Cerebellar nuclear complex (tissue), 1 donor: ENCODE data around the gene PPP2R5C.
"Not testable (repeated sequence)": the region's sequence is repeated elsewhere in the genome, so short reads cannot be mapped to it uniquely, and the experiment has no call there.

Experiments used
- DNase-seq, 2 experiments: peaks; one replicate each; lab custom pipeline; 2025; lab: John Stamatoyannopoulos, UW

Gene PPP2R5C

GRCh38 chr14:101727611-101728366, 33.7 kb upstream of the PPP2R5C start:
- no peak for DNase-seq

- no peak for DNase-seq
These were observed 33.2 kb upstream of the PPP2R5C start for GRCh38 chr14:101728367-101728742.

- DNase-seq, result no peak
These were observed 32.1 kb upstream of the PPP2R5C start for GRCh38 chr14:101729382-101729781.

DNA sequence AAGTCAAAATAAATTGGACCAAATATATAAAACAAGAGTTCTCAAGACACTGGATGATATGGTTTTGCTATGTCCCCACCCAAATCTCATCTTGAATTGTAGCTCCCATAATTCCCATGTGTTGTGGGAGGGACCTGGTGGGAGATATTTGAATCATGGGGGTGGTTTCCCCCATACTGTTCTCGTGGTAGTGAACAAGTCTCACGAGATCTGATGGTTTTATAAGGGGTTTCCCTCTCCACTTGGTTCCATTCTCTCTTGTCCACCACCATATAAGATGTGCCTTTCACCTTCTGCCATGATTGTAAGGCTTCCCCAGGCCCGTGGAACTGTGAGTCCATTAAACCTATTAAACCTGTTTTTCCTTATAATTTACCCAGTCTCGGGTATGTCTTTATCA, 31.4 kb upstream of the PPP2R5C start:
- not testable (repeated sequence) for DNase-seq

DNA sequence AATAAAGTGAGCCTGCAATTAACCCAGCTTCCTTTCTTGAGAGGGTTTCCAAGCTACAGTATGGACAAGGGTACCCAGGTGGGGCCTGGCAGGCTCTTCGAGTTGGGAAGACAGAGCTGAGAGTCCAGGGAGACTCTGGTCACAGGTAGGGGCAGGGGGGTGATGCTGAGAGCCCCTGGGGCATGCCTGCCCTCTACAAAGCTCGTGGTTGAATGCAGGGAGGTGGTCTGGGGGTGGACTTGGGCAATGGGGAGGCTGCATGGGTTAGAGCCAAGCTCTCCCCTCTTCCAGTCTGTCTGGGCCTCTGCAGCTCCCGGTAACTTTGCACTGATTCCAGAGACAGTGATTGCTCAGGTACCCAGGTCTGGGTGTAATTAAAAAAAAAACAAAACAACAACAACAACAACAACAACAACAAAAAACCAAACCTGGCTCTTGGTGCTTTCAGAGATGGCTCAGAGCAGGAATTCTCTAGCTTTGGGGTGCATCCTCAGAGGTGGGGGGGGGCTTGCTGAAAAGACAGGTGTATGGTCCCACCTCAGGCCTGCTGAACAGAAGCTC, 30.8 kb upstream of the PPP2R5C start:
- DNase-seq, result no peak

GRCh38 chr14:101731187-101732080, 30.1 kb upstream of the PPP2R5C start:
- peak; percentile 7 to 42 for DNase-seq

DNA sequence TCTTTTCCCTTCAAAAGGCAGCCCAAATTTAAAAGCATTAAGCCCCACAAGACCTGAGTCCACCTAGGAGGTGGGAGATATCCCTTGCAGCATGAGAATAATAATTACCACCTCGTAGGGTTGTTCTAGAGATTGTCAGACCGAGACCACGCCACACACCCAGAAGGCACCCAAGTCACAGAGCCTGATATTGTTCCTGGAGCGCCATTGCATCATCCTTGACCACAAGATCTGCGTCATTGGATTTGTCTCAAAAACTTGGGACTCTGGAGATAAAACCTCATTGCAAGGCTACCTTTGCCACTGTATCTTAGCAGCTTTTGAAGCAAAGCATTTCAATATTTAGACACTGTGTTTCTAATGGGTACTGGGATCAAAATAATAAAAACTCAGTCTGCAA, 29.4 kb upstream of the PPP2R5C start:
- no peak for DNase-seq

DNA sequence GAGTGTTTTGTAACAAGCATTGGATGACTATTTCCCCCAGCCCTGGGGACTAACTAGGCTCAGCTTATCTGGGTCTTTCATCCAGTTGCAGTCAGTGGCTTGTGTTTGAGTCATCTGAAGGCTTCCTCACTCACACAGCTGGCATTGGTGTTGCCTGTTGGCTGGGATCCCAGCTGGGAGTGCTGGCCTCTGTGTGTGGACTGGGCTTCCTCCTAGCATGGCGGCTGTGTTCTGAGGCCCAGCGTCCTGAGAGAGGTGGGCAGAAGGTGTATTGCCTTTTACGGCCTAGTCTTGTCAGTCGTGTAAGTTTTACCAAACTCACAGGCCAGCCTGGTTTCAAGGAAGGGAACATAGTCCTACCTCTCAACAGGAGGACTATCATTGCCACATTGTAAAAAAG, 28.3 kb upstream of the PPP2R5C start:
- no peak for DNase-seq

- DNase-seq, result no peak
These were observed 27.2 kb upstream of the PPP2R5C start for GRCh38 chr14:101734246-101734847.

DNA sequence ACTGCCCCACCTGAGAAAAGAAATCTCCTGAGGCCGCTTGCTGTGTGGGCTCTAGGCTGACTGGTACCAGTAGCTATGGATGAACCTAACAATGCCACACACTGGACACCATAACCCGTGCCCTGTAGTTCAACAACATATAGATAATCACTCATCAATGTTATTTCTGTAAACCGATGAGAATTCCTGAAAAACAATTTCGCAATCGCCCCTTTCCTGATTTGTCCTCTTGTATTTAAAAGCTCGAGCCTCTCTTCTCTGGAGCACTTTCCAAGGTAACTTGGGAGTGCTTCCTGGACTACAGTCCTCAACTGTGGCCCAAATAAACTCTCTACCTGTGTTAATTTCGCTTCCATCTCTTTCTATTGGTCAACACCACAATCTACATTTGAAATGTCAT, 26.1 kb upstream of the PPP2R5C start:
- no peak for DNase-seq

DNA sequence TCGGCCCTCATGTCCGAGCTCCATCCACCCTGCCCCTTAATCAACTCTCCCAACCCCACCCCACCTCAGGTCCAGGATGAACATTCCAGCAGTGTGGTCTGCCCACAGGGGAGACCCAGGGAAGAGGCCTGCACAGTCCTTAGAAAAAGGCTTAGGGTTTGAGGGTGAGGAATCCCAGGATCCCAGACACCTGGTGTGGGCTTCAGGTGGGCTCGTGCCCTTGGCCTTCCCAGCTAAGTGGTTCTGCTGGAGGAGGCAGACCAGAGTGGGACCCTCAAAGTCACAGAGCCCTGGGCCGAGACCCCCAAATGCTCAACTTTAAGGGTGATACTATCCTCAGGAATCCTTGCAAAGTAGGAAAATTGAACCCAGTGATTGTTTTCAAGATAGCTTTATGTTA, 25.4 kb upstream of the PPP2R5C start:
- DNase-seq, result no peak

GRCh38 chr14:101736585-101736984, 24.9 kb upstream of the PPP2R5C start:
- no peak for DNase-seq

DNA sequence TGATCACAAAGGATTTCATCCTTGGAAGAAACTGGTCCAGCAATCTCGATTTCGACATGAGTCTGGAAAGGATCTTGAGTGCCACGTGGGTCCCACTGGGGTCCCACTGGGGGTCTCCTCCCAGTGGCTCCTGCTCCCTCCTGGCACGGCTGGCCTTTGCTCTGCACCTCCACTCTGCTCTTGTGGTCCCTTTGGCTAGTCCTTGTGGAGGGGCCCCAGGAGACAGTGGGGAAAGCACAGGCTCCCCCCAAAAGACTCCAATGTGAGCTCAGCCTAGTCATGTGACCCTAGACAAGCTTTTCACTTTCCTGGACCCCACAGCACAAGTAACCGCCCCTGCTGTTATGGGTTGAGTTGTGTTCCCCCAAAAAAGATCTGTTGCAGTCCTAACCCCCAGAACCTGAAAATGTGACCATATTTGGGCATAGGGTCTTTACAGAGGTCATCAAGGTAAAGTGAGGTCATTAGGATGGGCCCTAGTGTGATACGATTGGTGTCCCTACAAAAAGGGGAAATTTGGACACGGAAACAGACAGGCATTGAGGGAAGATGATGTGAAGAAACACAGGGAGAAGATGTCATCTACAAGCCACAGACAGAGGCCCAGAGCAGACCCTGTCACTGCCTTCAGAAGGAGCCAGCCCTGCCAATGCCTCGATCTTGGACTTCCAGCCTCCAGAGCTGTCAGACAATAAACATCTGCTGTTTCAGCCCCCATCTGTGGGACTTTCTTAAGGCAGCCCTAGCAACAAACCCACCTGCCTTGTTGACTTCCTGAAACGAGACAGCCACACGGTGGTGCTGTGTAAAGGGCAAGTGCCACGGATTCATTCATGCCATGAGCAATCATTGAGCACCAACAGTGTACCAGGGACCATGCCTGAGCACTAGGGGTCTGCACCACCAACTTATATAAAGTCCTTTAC, 23.8 kb upstream of the PPP2R5C start:
- no peak for DNase-seq

GRCh38 chr14:101738703-101739320, 22.7 kb upstream of the PPP2R5C start:
- no peak for DNase-seq

DNA sequence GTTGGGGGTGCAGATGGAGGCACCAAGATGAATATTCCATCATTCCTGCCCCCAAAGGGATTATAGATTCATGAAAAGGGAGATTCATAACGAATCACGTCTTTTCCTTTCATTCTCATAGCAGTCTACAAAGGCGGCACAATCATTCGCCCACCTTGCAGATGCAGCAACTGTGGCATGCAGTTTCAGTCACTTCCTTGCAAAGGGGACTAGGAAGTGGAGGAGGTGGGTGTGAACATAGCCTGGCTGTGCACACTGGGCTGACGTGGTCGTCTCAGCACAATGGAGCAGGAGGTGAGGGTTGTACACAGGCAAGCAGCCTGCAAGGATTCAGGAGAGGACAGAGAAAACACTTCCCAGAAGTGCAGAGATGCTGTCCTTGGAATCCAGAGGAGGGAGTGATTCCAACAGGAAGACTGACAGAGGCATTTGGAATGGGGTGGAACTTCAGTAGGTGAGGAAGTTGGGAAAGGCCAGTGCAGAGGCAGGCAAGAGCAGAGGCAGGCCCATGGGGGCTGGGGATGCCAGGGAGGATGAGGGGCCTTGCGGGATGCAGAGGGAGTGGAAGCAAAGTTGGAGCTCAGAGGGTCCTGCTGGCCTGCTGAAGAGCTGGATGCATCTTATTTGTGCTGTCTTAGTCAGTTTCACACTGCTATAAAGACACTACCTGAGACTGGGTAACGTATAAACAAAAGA, 21.9 kb upstream of the PPP2R5C start:
- DNase-seq, result no peak

DNA sequence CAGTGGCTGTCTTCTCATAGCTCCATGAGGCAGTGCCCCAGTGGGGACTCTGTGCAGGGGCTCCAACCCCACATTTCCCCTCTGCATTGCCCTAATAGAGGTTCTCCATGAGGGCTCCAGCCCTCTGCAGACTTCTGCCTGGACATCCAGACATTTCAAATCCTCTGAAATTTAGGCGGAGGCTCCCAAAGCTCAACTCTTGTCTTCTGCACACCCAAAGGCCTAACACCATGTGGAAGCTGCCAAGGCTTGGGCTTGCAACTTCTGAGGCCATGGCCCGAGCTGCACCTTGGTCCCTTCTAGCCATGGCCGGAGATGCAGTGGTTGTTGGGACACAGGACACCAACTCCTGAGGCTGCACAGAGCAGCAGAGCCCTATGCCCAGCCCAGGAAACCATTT, 20.5 kb upstream of the PPP2R5C start:
- DNase-seq, result no peak

- DNase-seq, result no peak
These were observed 17.8 kb upstream of the PPP2R5C start for GRCh38 chr14:101743701-101744100.

- not testable (repeated sequence) for DNase-seq
These were observed 17.1 kb upstream of the PPP2R5C start for GRCh38 chr14:101744382-101744781.

DNA sequence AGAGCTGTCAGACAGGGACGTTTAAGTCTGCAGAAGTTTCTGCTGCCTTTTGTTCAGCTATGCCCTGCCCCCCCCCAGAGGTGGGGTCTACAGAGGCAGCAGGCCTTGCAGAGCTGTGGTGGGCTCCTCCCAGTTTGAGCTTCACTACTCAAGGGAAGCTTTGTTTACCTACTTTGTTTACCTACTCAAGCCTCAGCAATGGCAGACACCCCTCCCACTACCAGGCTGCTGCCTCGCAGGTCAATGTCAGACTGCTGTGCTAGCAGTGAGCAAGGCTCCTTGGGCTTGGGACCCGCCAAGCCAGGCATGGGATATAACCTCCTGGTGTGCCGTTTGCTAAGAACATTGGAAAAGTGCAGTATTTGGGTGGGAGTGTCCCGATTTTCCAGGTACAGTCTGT, 11.8 kb upstream of the PPP2R5C start:
- DNase-seq, result not testable (repeated sequence)

- DNase-seq, result no peak
These were observed 6.6 kb upstream of the PPP2R5C start for GRCh38 chr14:101754893-101755292.
